IPS-NIHi7 (cell line): ENCODE results near the gene SUPT20HL1.
"Not testable (repeated sequence)": the region's sequence is repeated elsewhere in the genome, so short reads cannot be mapped to it uniquely, and the experiment has no call there.

ENCODE experiments used
- DNase-seq: peaks from one replicate; pipeline ENCODE4 v3.0.0; 2012; ENCODE audit warnings: mixed read lengths; ENCODE audit errors: extremely low spot score

Gene SUPT20HL1

GRCh38 chrX:24363432-24364181 is 3.2 kb downstream of the SUPT20HL1 start:
- DNase-seq = not testable (repeated sequence)

- DNase-seq = no peak
These were observed 3.9 kb downstream of the SUPT20HL1 start for GRCh38 chrX:24364326-24364725.

- DNase-seq = no peak
These were observed 4.6 kb downstream of the SUPT20HL1 start for GRCh38 chrX:24364851-24365538.

- not testable (repeated sequence) for DNase-seq
These were observed 6.4 kb downstream of the SUPT20HL1 start for GRCh38 chrX:24366762-24367400.

- DNase-seq = peak; percentile 56
These were observed 9.4 kb downstream of the SUPT20HL1 start for GRCh38 chrX:24369816-24370215.

GRCh38 chrX:24371391-24371972 is 11.0 kb downstream of the SUPT20HL1 start:
- DNase-seq = peak; percentile 83

GRCh38 chrX:24372021-24372763 is 11.8 kb downstream of the SUPT20HL1 start:
- no peak for DNase-seq

GRCh38 chrX:24375600-24376131 is 15.2 kb downstream of the SUPT20HL1 start:
- DNase-seq = no peak

GRCh38 chrX:24376403-24376802 is 16.0 kb downstream of the SUPT20HL1 start:
- no peak for DNase-seq

GRCh38 chrX:24377195-24377594 is 16.8 kb downstream of the SUPT20HL1 start:
- no peak for DNase-seq

GRCh38 chrX:24377911-24378468 is 17.6 kb downstream of the SUPT20HL1 start:
- no peak for DNase-seq

GRCh38 chrX:24378706-24379105 is 18.3 kb downstream of the SUPT20HL1 start:
- no peak for DNase-seq

GRCh38 chrX:24380262-24381187 is 20.1 kb downstream of the SUPT20HL1 start:
- no peak for DNase-seq

- not testable (repeated sequence) for DNase-seq
These were observed 21.9 kb downstream of the SUPT20HL1 start for GRCh38 chrX:24382315-24382714.

GRCh38 chrX:24387724-24388123 is 27.3 kb downstream of the SUPT20HL1 start:
- DNase-seq = no peak

GRCh38 chrX:24391389-24391788 is 30.9 kb downstream of the SUPT20HL1 start:
- DNase-seq = no peak

GRCh38 chrX:24391843-24392242 is 31.4 kb downstream of the SUPT20HL1 start:
- no peak for DNase-seq

GRCh38 chrX:24392709-24393108 is 32.3 kb downstream of the SUPT20HL1 start:
- no peak for DNase-seq

GRCh38 chrX:24395775-24396174 is 35.3 kb downstream of the SUPT20HL1 start:
- peak; percentile 84 for DNase-seq
